Panc1 (cell line): ENCODE results near the gene CCDC187. TPM values are rescaled to one million over a fixed set of nuclear protein-coding genes. Genes with fewer than 3 reads are reported as not detected.
"Not testable (repeated sequence)": the region's sequence is repeated elsewhere in the genome, so short reads cannot be mapped to it uniquely, and the experiment has no call there.

Experiments
- ATAC-seq: fragments of 200-7000 bp; cut with Tn5 transposase; 2 replicates; pipeline ENCODE4 v1.9.1; 2020; ENCODE audit warnings: mild to moderate bottlenecking, moderate library complexity
- BruUV-seq: library from RNA; stranded (reverse); fragments of 400-500 nt; replicated peaks from 2 replicates; lab custom pipeline; 2021; lab: Mats Ljungman, UMichigan
- CTCF ChIA-PET: fragments of 300-600 bp; sonication (Branson Sonifier 250); formaldehyde crosslinking; loops from one replicate; lab custom pipeline; 2022; ENCODE audit warnings: antibody characterized with exemption; lab: Charles Lee
- POLR2A ChIA-PET: fragments of 300-600 bp; sonication (Branson Sonifier 250); formaldehyde crosslinking; loops from one replicate; lab custom pipeline; 2022; ENCODE audit warnings: antibody characterized with exemption; lab: Charles Lee
- DNase-seq: peaks from one replicate; pipeline ENCODE4 v3.0.0-alpha.2; 2010; ENCODE audit warnings: low read depth, low spot score
- H3K27ac ChIP-seq: 2 replicates; pipeline ENCODE4 v1.5.1; 2011; ENCODE audit warnings: mild to moderate bottlenecking, low read length, inconsistent platforms
- H3K27me3 ChIP-seq: fragments of 200-500 bp; sonication (Bioruptor generic); 2 replicates; pipeline ENCODE4 v1.6.0; 2014; ENCODE audit warnings: low read length, inconsistent platforms; ENCODE audit not compliant: control insufficient read depth, insufficient read depth
- H3K36me3 ChIP-seq: fragments of 200-500 bp; sonication (Bioruptor generic); 2 replicates; pipeline ENCODE4 v1.5.1; 2014; ENCODE audit warnings: inconsistent platforms, mild to moderate bottlenecking, low read length, moderate library complexity; ENCODE audit not compliant: control insufficient read depth, insufficient read depth
- H3K4me1 ChIP-seq: 2 replicates; pipeline ENCODE4 v1.5.1; 2011; ENCODE audit warnings: inconsistent platforms, mild to moderate bottlenecking, low read length, moderate library complexity; ENCODE audit not compliant: control insufficient read depth, insufficient read depth
- H3K4me3 ChIP-seq, 2 experiments: 2 replicates each; pipeline ENCODE4 v1.5.1; 2011 to 2012; ENCODE audit warnings: low read depth in 2 of 2, low read length in 2 of 2, mild to moderate bottlenecking in 2 of 2, inconsistent platforms in 1 of 2, moderate library complexity in 1 of 2
- H3K9me3 ChIP-seq: fragments of 200-500 bp; sonication (Bioruptor generic); 2 replicates; pipeline ENCODE4 v1.5.1; 2014; ENCODE audit warnings: low read depth, mild to moderate bottlenecking, inconsistent platforms, low read length, moderate library complexity; ENCODE audit not compliant: control insufficient read depth, insufficient read depth
- POLR2AphosphoS5 ChIP-seq: IDR thresholded peaks from 2 replicates; pipeline ENCODE4 v1.6.1; 2012; ENCODE audit warnings: mild to moderate bottlenecking, low read depth, low read length, moderate library complexity
- SIN3A ChIP-seq: IDR thresholded peaks from 2 replicates; pipeline ENCODE4 v1.6.1; 2012; ENCODE audit warnings: low read depth, mild to moderate bottlenecking, low read length, moderate library complexity, borderline replicate concordance; ENCODE audit not compliant: insufficient read depth
- TCF7L2 ChIP-seq: IDR thresholded peaks from 2 replicates; pipeline ENCODE4 v1.6.1; 2011; ENCODE audit warnings: mild to moderate bottlenecking, low read depth, low read length, inconsistent platforms
- in situ Hi-C: cut with HindIII; loops from 2 replicates; pipeline ENCODE4 v1.10.0; 2016; ENCODE audit warnings: low sequenced_read_pairs, low pct_unique_long_range_greater_than_20kb
- intact Hi-C: fragments of 100-400 bp; cut with micrococcal nuclease; formaldehyde crosslinking; loops from one replicate; pipeline ENCODE4 v1.10.0; 2022; ENCODE audit not compliant: unreplicated experiment
- total RNA-seq: library from RNA; stranded (reverse); gene quantifications from one replicate; pipeline ENCODE4 v1.2.1, GENCODE V29; 2021; ENCODE audit not compliant: unreplicated experiment
- TF ChIP-seq, protein P1 (sequence below): fragments of 450-650 bp; IDR thresholded peaks from 2 replicates; pipeline ENCODE4 v1.5.1; 2017; ENCODE audit warnings: mild to moderate bottlenecking
- TF ChIP-seq, protein P2 (sequence below), 2 experiments: IDR thresholded peaks; 2 replicates each; pipeline ENCODE4 v1.6.1; 2011 to 2012; ENCODE audit warnings: low read depth in 2 of 2, control low read depth in 1 of 2, low read length in 1 of 2, mild to moderate bottlenecking in 1 of 2, moderate library complexity in 1 of 2; ENCODE audit not compliant: insufficient read depth in 1 of 2

The CCDC187 gene
- total RNA-seq, 1 experiment from 2014 or later, result not detected

- POLR2A ChIA-PET, result no interaction called here
- no peak overlapping the region for H3K27ac ChIP-seq
- H3K9me3 ChIP-seq, result no peaks in the 10 kb centered on the region
- in situ Hi-C loops, result no loop called here
- H3K27me3 ChIP-seq, result no peaks in the 10 kb centered on the region
- DNase-seq (no peak), ATAC-seq (no peak)
- TF ChIP-seq POLR2AphosphoS5, result no peak
- TF ChIP-seq, protein P1, sequence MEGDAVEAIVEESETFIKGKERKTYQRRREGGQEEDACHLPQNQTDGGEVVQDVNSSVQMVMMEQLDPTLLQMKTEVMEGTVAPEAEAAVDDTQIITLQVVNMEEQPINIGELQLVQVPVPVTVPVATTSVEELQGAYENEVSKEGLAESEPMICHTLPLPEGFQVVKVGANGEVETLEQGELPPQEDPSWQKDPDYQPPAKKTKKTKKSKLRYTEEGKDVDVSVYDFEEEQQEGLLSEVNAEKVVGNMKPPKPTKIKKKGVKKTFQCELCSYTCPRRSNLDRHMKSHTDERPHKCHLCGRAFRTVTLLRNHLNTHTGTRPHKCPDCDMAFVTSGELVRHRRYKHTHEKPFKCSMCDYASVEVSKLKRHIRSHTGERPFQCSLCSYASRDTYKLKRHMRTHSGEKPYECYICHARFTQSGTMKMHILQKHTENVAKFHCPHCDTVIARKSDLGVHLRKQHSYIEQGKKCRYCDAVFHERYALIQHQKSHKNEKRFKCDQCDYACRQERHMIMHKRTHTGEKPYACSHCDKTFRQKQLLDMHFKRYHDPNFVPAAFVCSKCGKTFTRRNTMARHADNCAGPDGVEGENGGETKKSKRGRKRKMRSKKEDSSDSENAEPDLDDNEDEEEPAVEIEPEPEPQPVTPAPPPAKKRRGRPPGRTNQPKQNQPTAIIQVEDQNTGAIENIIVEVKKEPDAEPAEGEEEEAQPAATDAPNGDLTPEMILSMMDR, result no peak
- TF ChIP-seq SIN3A, result no peak
- TF ChIP-seq, protein P2, sequence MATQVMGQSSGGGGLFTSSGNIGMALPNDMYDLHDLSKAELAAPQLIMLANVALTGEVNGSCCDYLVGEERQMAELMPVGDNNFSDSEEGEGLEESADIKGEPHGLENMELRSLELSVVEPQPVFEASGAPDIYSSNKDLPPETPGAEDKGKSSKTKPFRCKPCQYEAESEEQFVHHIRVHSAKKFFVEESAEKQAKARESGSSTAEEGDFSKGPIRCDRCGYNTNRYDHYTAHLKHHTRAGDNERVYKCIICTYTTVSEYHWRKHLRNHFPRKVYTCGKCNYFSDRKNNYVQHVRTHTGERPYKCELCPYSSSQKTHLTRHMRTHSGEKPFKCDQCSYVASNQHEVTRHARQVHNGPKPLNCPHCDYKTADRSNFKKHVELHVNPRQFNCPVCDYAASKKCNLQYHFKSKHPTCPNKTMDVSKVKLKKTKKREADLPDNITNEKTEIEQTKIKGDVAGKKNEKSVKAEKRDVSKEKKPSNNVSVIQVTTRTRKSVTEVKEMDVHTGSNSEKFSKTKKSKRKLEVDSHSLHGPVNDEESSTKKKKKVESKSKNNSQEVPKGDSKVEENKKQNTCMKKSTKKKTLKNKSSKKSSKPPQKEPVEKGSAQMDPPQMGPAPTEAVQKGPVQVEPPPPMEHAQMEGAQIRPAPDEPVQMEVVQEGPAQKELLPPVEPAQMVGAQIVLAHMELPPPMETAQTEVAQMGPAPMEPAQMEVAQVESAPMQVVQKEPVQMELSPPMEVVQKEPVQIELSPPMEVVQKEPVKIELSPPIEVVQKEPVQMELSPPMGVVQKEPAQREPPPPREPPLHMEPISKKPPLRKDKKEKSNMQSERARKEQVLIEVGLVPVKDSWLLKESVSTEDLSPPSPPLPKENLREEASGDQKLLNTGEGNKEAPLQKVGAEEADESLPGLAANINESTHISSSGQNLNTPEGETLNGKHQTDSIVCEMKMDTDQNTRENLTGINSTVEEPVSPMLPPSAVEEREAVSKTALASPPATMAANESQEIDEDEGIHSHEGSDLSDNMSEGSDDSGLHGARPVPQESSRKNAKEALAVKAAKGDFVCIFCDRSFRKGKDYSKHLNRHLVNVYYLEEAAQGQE (IDR thresholded peaks at IDR 0.05; ENCODE audit: insufficient read depth in 1 of 2, low read depth in 2 of 2, low read length in 1 of 2), result no peak
- TF ChIP-seq TCF7L2, result no peak
- CTCF ChIA-PET, result no interaction called here
- H3K36me3 ChIP-seq, result no peaks in the 10 kb centered on the region
- BruUV-seq, result no TSS peak
- intact Hi-C loops, result no loop called here
- no peaks in the 10 kb centered on the region for H3K4me1 ChIP-seq
- H3K4me3 ChIP-seq, result no peak overlapping the region
Observed at GRCh38 chr9:136321561-136321960, 17.7 kb upstream of the CCDC187 start.

GRCh38 chr9:136320972-136321371 lies 17.1 kb upstream of the CCDC187 start:
- H3K27me3 ChIP-seq, H3K27ac ChIP-seq, in situ Hi-C loops, CTCF ChIA-PET, H3K36me3 ChIP-seq, H3K4me1 ChIP-seq, H3K9me3 ChIP-seq, ATAC-seq, DNase-seq, BruUV-seq, H3K4me3 ChIP-seq, intact Hi-C loops, POLR2A ChIA-PET: not testable (repeated sequence)

DNA sequence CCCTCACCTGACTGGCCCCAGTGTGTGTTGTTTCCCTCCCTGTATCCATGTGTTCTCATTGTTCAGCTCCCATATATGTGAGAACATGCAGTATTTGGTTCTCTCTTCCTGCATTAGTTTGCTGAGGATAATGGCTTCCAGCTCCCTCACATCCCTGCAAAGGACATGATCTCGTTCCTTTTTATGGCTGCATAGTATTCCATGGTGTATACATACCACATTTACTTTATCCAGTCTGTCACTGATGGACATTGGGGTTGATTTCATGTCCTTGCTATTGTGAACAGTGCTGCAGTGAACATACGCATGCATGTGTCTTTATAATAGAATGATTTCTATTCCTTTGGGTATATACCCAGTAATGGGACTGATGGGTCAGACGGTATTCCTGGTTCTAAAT lies 16.1 kb upstream of the CCDC187 start:
- DNase-seq, BruUV-seq, POLR2A ChIA-PET, H3K36me3 ChIP-seq, ATAC-seq, H3K27me3 ChIP-seq, H3K9me3 ChIP-seq, H3K27ac ChIP-seq, H3K4me1 ChIP-seq, in situ Hi-C loops, intact Hi-C loops, H3K4me3 ChIP-seq, CTCF ChIA-PET: not testable (repeated sequence)

- POLR2A ChIA-PET, result not testable (repeated sequence)
Observed at GRCh38 chr9:136319244-136319643, 15.3 kb upstream of the CCDC187 start.

More at GRCh38 chr9:136319244-136319643, 15.3 kb upstream of the CCDC187 start:
- DNase-seq, CTCF ChIA-PET, H3K27ac ChIP-seq, intact Hi-C loops, H3K9me3 ChIP-seq, H3K36me3 ChIP-seq, BruUV-seq, in situ Hi-C loops, H3K4me3 ChIP-seq, H3K27me3 ChIP-seq, ATAC-seq, H3K4me1 ChIP-seq: not testable (repeated sequence)
